GM10266 (cell line): ENCODE results near the gene ITGA2.
A peak's percentile ranks its signal among the peaks of the same experiment; 100 is the strongest.

Source experiments
- DNase-seq: peaks from one replicate; pipeline ENCODE4 v3.0.0; 2012; ENCODE audit errors: extremely low spot score
- TF ChIP-seq, protein P1 (sequence below): IDR thresholded peaks from 2 replicates; pipeline ENCODE4 v1.5.1; 2012; ENCODE audit warnings: mild to moderate bottlenecking, low read depth; ENCODE audit not compliant: control insufficient read depth, insufficient read depth; ENCODE audit errors: missing control alignments

Gene ITGA2

DNA sequence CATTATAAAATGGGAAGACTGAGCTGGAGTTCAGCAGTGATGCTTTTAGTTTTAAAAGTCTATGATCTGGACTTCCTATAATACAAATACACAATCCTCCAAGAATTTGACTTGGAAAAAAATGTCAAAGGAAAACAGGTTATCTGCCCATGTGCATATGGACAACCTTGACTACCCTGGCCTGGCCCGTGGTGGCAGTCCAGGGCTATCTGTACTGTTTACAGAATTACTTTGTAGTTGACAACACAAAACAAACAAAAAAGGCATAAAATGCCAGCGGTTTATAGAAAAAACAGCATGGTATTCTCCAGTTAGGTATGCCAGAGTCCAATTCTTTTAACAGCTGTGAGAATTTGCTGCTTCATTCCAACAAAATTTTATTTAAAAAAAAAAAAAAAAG, 103.1 kb downstream of the ITGA2 start:
- DNase-seq = no peak
- TF ChIP-seq, protein P1, sequence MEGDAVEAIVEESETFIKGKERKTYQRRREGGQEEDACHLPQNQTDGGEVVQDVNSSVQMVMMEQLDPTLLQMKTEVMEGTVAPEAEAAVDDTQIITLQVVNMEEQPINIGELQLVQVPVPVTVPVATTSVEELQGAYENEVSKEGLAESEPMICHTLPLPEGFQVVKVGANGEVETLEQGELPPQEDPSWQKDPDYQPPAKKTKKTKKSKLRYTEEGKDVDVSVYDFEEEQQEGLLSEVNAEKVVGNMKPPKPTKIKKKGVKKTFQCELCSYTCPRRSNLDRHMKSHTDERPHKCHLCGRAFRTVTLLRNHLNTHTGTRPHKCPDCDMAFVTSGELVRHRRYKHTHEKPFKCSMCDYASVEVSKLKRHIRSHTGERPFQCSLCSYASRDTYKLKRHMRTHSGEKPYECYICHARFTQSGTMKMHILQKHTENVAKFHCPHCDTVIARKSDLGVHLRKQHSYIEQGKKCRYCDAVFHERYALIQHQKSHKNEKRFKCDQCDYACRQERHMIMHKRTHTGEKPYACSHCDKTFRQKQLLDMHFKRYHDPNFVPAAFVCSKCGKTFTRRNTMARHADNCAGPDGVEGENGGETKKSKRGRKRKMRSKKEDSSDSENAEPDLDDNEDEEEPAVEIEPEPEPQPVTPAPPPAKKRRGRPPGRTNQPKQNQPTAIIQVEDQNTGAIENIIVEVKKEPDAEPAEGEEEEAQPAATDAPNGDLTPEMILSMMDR = no peak

DNA sequence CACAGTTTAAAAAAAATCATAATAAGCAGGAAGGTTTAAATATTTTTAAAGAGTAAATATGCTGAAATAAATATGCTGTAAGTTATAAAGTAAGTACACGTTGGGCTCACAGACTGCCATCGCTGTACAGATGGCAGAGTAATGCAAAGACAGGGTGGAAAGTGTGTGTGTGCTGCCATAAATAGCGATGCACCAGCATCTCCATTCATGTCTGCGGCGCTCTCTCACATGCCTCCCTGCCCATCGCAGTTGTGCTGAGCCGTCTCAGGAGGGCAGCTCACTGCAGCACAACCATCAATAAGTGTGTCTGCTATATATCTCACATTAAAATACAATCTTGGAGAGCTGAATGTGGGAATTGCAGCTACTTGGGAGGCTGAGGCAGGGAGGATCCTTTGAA, 106.1 kb downstream of the ITGA2 start:
- no peak for DNase-seq
- TF ChIP-seq, protein P1 = no peak

DNA sequence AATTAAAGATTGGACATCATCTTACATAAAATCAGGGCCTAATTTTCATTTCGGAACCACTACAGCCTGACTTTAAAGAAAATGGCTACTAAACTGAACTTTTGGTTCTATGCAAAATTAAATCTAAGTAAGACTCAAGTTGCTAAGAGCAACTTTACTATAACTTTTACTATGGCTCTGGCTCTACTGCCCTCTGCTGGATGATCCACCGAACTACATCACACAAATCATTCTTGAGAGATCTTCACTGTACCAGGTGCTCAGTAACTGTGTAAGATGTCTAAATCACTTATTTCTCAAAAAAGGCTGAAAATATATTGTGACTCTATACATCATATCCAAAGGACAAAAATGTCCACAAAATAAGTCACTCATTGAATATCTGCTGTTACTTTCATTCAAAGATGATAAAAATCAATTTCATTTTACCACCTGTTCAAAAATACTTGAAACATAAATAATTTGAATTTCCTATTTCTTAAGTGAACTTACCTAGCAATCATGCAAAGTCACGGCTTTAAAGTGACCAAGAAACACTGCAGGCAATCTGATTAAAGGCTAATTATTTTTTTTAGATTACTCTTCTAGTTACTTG, 106.9 kb downstream of the ITGA2 start:
- TF ChIP-seq, protein P1 = peak; percentile 82
- DNase-seq = peak; percentile 39

DNA sequence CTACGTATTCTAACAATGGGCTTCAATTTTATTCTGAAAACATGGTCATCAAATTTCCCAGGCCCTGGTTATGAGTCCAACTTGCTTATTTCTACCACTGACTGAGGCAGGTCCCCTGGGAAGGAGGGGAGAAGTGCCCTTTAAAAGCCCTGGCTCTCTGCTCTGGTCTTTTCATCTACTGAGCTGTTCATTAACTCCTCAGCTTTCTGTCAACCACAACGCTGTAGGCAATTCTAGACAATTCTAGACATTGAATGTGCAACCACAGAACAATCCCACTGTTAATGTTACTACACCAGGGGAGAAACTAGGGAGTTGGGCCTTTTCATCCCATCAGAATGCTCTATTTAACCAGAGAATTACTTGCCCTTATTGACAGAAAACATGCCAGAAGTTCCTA, 110.4 kb downstream of the ITGA2 start:
- TF ChIP-seq, protein P1 = no peak
- no peak for DNase-seq

DNA sequence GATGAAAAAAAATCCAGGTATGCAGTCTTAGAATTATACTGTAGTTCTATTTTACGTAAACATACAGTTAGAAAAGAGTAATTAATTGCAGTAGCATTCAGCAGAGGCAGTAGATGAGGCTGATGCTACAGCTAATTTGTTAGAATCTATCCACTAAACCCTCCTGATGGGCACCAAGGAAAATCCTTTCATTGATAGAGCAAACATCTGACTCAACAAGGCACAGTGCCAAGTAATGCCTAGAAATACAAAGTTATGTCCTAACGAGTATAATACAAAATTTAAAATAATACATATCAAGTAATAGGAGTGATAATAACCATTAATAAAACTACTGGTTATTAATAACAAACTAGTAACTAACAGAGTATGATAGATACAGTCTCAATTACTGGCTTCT, 111.5 kb downstream of the ITGA2 start:
- TF ChIP-seq, protein P1 = no peak
- no peak for DNase-seq

DNA sequence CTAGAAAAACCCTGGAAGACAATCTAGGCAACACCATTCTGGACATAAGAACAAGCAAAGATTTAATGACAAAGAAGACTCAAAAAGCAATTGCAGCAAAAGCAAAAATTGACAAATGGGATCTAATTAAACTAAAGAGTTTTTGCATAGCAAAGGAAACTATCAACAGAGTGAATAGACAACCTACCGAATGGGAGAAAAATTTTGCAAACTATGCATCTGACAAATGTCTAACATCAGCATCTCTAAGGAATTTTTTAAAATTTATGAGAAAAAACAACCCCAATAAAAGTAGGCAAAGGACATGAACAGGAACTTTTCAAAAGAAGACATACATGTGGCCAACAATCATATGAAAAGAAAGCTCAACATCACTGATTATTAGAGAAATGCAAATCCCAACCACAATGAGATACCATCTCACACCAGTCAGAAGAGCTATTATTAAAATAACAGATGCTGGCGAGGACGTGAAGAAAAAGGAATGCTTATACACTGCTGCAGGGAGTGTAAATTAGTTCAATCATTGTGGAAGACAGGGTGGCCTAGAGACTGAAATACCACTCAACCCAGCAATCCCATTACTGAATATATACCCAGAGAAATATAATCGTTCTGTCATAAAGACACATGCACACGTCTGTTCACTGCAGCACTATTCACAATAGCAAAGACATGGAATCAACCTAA, 116.6 kb downstream of the ITGA2 start:
- no peak for DNase-seq
- TF ChIP-seq, protein P1 = no peak

DNA sequence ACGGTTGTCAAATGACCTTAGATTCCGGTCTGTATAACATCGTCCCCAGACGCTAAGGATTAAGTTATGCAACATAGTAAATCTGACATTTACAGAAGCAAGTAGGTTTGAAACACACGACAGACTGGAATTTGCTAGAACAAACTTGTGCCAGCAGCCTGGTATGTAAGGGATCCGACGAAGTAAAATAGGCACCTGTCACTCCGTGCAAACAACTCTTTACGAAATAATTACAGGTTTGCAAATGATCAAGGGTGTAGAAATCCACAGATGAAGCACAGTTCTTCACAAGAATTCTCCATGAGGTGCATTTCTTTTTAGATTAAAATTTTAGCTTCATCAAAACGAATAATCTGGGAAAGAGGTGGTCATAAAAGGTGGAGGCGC, 119.9 kb downstream of the ITGA2 start:
- TF ChIP-seq, protein P1 = no peak
- no peak for DNase-seq
